Measurements from ENCODE around the gene CRTAP.

DNA sequence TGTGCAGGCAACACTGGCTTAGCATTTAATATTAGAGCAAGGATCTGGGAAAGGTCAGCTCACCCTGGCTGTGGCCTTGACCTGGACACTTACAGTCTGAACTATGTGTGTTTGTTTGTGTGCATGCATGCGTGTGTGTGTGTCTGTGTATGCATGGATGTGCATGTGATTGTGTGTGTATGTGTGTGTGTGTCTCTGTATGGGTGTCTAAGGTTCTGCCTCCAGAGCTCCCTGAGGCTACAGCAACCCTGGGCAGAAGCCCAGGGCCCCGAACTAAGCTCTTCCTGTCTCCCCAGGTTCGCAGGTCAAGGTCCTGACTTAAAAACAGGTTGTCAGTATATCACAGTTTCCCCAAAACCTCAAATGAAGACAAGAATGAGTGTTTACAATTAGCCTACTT lies 53.5 kb downstream of the CRTAP start:
- no peak for TF ChIP-seq POLR2AphosphoS5 (IDR thresholded peaks at IDR 0.05)
- TF ChIP-seq, protein P1, sequence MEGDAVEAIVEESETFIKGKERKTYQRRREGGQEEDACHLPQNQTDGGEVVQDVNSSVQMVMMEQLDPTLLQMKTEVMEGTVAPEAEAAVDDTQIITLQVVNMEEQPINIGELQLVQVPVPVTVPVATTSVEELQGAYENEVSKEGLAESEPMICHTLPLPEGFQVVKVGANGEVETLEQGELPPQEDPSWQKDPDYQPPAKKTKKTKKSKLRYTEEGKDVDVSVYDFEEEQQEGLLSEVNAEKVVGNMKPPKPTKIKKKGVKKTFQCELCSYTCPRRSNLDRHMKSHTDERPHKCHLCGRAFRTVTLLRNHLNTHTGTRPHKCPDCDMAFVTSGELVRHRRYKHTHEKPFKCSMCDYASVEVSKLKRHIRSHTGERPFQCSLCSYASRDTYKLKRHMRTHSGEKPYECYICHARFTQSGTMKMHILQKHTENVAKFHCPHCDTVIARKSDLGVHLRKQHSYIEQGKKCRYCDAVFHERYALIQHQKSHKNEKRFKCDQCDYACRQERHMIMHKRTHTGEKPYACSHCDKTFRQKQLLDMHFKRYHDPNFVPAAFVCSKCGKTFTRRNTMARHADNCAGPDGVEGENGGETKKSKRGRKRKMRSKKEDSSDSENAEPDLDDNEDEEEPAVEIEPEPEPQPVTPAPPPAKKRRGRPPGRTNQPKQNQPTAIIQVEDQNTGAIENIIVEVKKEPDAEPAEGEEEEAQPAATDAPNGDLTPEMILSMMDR (IDR thresholded peaks at IDR 0.05), result no peak

All from sigmoid colon (tissue), 4 donors.